Neural cell (in vitro differentiated cells): ENCODE data around the gene TTC29.

Experiments used
- CTCF ChIP-seq: fragments of 450-650 bp; IDR thresholded peaks from 2 replicates; pipeline ENCODE4 v1.5.1; 2014; ENCODE audit warnings: antibody characterized with exemption, mild to moderate bottlenecking, moderate library complexity; ENCODE audit not compliant: poor library complexity, severe bottlenecking
- EZH2 ChIP-seq: fragments of 200-600, 300-800 bp; shearing (Covaris generic), sonication (generic); IDR thresholded peaks from 2 replicates; pipeline ENCODE4 v1.6.1; 2014; ENCODE audit warnings: antibody characterized with exemption, low read length, borderline replicate concordance, mild to moderate bottlenecking; ENCODE audit not compliant: insufficient read depth, poor library complexity, severe bottlenecking
- MXI1 ChIP-seq: fragments of 450-650 bp; conservative IDR thresholded peaks from 2 replicates; pipeline ENCODE4 v1.6.1; 2014; ENCODE audit warnings: antibody characterized with exemption, mild to moderate bottlenecking; ENCODE audit not compliant: poor library complexity, severe bottlenecking
- POLR2AphosphoS5 ChIP-seq: IDR thresholded peaks from 2 replicates; pipeline ENCODE4 v1.6.1; 2012
- RAD21 ChIP-seq: fragments of 450-650 bp; conservative IDR thresholded peaks from 2 replicates; pipeline ENCODE4 v1.6.1; 2014; ENCODE audit warnings: antibody characterized with exemption, mild to moderate bottlenecking, moderate library complexity
- SMC3 ChIP-seq: fragments of 450-650 bp; conservative IDR thresholded peaks from 2 replicates; pipeline ENCODE4 v1.6.1; 2014; ENCODE audit warnings: antibody characterized with exemption, mild to moderate bottlenecking, moderate library complexity; ENCODE audit not compliant: poor library complexity

GRCh38 chr4:146793727-146794126 lies 151.9 kb downstream of the TTC29 start:
- TF ChIP-seq CTCF = no peak
- TF ChIP-seq RAD21 = no peak
- TF ChIP-seq EZH2 = no peak
- no peak for TF ChIP-seq SMC3
- no peak for TF ChIP-seq POLR2AphosphoS5
- TF ChIP-seq MXI1 = no peak
